Mesenteric fat pad (tissue), 1 donor: ENCODE measurements around the gene NBPF11. TPM values are rescaled to one million over a fixed set of nuclear protein-coding genes. Genes with fewer than 3 reads are reported as not detected.
"Not testable (repeated sequence)": the region's sequence is repeated elsewhere in the genome, so short reads cannot be mapped to it uniquely, and the experiment has no call there.

Experiments used
- DNase-seq: peaks from one replicate; pipeline ENCODE4 v3.0.0-alpha.2; 2020; ENCODE audit warnings: low spot score
- total RNA-seq: library from RNA; stranded (reverse); fragmentation: NEBNext Ultra II Directional; extraction: Animal tissue kit (Norgen Biotek cat#: 25700); gene quantifications from one replicate; pipeline ENCODE4 v1.2.1, GENCODE V29; 2021
- donor health status: DM: yes; HTN: yes; CAD: no.

Gene NBPF11
- total RNA-seq, 1 donor from 2014 or later, result 7.6 TPM

DNA sequence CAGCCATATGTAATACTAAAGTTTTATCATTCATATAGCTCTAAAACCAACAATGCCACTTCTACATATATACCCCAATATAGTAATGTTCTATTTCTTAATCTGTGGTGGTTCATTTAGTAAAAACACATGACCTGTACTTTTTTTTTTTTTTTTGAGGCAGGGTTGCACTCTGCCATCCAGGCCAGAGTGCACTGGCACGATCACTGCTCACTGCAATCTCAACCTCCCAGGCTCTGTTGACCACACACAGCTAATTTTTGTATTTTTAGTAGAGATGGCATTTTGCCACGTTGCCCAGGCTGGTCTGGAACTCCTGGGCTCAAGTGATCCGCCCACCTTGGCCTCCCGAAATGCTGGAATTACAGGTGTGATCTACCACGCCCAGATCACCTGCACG lies 2.1 kb downstream of the NBPF11 start:
- not testable (repeated sequence) for DNase-seq

- DNase-seq, result not testable (repeated sequence)
Measured at GRCh38 chr1:148149050-148149815, 2.8 kb downstream of the NBPF11 start.

GRCh38 chr1:148147052-148147838 lies 4.8 kb downstream of the NBPF11 start:
- DNase-seq, result not testable (repeated sequence)

GRCh38 chr1:148146191-148146997 lies 5.7 kb downstream of the NBPF11 start:
- not testable (repeated sequence) for DNase-seq

- DNase-seq, result not testable (repeated sequence)
Measured at GRCh38 chr1:148143223-148143622, 8.9 kb downstream of the NBPF11 start.

DNA sequence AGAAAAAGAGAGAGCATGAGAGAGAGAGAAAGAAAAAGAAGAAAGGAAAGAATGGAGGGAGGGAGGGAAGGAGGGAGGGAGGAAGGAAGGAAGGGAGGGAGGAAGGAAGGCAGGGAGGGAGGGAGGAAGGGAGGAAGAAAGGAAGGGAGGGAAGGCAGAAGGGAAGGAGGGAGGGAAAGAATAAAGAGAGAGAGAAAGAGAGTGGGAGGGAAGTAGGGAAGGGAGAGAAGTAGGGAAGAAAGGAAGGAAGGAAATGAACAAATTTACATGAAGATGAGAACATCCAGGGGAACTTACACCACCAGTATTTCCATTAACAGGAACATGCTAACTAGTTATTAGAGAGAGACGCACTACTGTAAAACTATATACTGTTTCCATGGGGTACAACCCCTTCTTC lies 10.1 kb downstream of the NBPF11 start:
- not testable (repeated sequence) for DNase-seq

GRCh38 chr1:148138606-148139005 lies 13.5 kb downstream of the NBPF11 start:
- not testable (repeated sequence) for DNase-seq

- DNase-seq, result not testable (repeated sequence)
Measured at GRCh38 chr1:148122341-148122740, 29.7 kb downstream of the NBPF11 start.

GRCh38 chr1:148120395-148120794 lies 31.7 kb downstream of the NBPF11 start:
- DNase-seq, result not testable (repeated sequence)

- DNase-seq, result not testable (repeated sequence)
Measured at GRCh38 chr1:148095732-148096131, 56.3 kb downstream of the NBPF11 start.

GRCh38 chr1:148086196-148086595 lies 65.9 kb downstream of the NBPF11 start:
- DNase-seq, result not testable (repeated sequence)

GRCh38 chr1:148081205-148081604 lies 70.9 kb downstream of the NBPF11 start:
- not testable (repeated sequence) for DNase-seq

DNA sequence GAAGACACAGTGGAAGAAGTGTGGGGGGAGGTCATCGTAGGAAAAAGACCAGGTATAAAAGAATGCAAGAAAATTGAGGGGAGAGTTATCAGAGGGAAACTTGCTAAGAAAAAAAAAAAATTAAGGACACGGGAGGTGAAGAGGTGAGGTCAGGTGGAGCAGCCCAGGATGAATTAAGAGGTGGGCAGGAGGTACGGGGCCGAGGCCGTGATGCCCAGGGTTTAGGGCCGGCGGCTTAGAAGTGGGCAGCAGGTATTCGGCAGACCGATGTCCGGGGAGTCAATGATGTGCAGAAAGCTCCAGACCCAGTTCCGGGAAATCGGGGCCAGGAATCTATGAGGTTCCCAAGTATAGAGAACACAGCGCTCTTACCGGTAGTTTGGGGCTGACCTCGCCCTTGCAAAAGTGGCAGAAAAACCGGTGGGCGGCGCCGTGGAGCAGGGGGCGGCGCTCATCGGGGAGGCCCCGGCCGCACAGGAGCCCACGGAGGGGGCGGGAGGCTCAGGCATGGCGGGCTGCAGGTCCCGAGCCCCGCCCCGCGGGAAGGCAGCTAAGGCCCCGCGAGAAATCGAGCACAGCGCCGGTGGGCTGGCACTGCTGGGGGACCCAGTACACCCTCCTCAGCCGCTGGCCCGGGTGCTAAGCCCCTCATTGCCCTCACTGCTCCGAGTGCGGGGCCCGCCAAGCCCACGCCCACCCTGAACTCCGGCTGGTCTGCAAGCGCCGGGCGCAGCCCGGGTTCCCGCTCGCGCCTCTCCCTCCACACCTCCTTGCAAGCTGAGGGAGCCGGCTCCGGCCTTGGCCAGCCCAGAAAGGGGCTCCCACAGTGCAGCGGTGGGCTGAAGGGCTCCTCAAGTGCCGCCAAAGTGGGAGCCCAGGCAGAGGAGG lies 73.2 kb downstream of the NBPF11 start:
- DNase-seq, result not testable (repeated sequence)

GRCh38 chr1:148078090-148078489 lies 74.0 kb downstream of the NBPF11 start:
- DNase-seq, result not testable (repeated sequence)

GRCh38 chr1:148077458-148077857 lies 74.6 kb downstream of the NBPF11 start:
- not testable (repeated sequence) for DNase-seq

DNA sequence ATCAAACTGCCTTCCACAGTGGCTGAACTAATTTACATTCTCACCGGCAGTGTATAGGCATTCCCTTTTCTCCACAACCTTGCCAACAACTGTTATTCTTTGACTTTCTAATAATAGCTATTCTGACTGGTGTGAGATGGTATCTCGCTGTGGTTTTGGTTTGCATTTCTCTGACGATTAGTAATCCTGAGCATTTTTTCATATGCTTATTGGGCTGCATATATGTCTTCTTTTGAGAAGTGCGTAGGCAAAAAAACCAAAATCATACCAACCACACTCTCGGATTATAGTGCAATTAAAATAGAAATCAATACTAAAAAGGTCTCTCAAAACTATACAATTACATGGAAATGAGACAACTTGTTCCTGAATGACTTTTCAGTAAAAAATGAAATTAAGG lies 78.7 kb downstream of the NBPF11 start:
- DNase-seq, result not testable (repeated sequence)

DNA sequence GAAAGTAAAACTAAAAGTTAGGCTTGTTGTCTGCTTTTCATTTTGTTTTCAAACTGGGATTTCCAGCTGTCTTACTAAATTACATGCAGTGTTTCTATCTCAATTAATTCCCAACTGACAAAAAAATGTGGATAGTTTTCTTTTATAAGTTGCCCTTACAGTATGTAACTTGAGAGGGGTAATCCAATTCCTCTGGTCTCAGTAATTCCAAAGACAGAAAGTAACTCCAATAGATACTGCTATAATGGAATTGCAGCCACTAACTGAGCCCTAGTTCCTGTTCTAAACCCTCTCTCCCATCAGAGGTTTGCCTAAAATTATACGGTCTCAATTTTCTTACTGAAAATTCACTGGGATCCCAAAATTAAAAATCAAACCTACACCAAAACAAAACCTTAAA lies 83.5 kb downstream of the NBPF11 start:
- not testable (repeated sequence) for DNase-seq

DNA sequence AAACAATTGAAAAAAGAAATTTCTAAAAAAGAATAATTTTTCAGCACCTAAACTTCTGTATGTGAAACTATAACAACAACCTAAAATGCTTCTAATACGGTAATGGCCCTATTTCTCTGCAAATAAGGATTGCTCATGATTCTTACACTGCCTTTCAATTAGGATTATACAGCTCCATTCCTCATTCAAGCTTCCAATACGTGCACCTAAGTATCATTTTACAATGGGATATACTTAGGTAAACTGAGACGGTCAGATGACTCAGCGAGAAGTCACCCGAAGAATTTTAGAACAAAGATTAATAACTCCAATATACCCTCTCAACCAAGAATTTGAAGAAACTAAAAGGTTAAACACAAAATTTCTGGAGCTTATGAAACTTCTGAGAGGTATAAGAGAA lies 83.9 kb downstream of the NBPF11 start:
- DNase-seq, result not testable (repeated sequence)

DNA sequence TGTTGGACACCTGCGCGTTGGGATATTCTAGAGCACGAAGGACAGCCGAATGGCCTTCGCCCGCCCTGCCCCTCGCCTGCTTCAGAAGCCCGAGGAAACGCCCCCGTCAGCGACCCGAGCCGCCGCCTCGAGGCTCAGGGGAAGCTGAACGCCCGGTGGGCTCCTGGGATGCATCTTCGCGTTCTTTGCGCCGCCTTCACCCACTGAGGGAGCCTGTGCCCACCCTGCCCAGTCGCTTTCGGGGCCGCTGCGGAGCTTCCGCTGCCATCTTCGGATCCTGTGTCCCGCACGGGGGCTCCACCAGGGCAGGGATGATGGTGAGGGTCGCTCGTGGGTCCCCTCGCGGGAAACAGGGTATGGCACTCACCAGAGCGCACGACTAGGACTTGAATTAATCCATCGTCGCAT lies 91.8 kb downstream of the NBPF11 start:
- not testable (repeated sequence) for DNase-seq

GRCh38 chr1:148057384-148057783 lies 94.7 kb downstream of the NBPF11 start:
- DNase-seq, result not testable (repeated sequence)
